Measurements from ENCODE around the gene NAT9.

DNA sequence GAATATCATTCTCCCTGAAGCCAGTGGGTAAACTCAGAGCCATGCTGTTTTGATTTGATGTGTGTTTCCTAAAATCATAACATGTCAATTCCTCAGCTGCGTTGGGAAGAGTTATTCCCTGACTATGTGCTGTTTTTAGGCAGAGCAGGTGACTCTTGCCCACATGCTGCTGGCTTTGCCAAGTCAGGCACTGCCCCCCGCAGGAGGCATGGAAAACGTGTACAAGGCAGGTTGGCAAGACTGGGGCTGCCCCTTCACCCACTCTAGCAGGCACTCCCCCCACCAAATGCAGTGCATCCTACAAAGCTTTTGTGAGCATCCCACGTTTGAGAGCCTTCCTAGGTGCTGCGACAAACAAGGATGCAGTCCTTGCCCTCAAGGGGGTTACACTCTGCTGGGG lies 38.3 kb upstream of the NAT9 start:
- TF ChIP-seq POLR2A (IDR thresholded peaks at IDR 0.05; ENCODE audit: low read length) (no peak), GATA1 (IDR thresholded peaks at IDR 0.05; ENCODE audit: low read depth, low read length) (no peak)
